IMR-90 (cell line): ENCODE measurements around the gene EAF2. TPM values are rescaled to one million over a fixed set of nuclear protein-coding genes. Genes with fewer than 3 reads are reported as not detected.

Source experiments
- ATAC-seq: fragments of 200-7000 bp; cut with Tn5 transposase; 2 replicates; pipeline ENCODE4 v1.9.1; 2020; ENCODE audit warnings: low read depth, mild to moderate bottlenecking, moderate library complexity
- BruUV-seq: library from RNA; stranded (reverse); fragments of 400-500 nt; replicated peaks from 2 replicates; lab custom pipeline; 2021; lab: Mats Ljungman, UMichigan
- CTCF ChIA-PET: fragments of 300-600 bp; formaldehyde crosslinking; extraction: SDS; loops from one replicate; lab custom pipeline; 2021; ENCODE audit warnings: antibody characterized with exemption; lab: Yijun Ruan, JAX
- POLR2A ChIA-PET: fragments of 300-600 bp; sonication (Branson Sonifier 250); formaldehyde crosslinking; loops from one replicate; lab custom pipeline; 2022; ENCODE audit warnings: antibody characterized with exemption; ENCODE audit not compliant: unreplicated experiment; lab: Charles Lee
- DNase-seq: peaks from one replicate; pipeline ENCODE4 v3.0.0; 2013
- H2AFZ ChIP-seq: replicated peaks from 2 replicates; pipeline ENCODE3; 2013; ENCODE audit warnings: low read length, mild to moderate bottlenecking; ENCODE audit not compliant: poor library complexity
- H2AK5ac ChIP-seq: 2 replicates; pipeline ENCODE4 v1.6.1; 2013; ENCODE audit warnings: low read depth, low read length, inconsistent platforms
- H2AK9ac ChIP-seq: replicated peaks from 2 replicates; pipeline ENCODE3; 2013; ENCODE audit warnings: mild to moderate bottlenecking, low read depth, low read length, moderate library complexity; ENCODE audit not compliant: poor library complexity
- H2BK120ac ChIP-seq: 2 replicates; pipeline ENCODE4 v1.6.1; 2013; ENCODE audit warnings: low read depth, low read length, inconsistent platforms
- H2BK15ac ChIP-seq: 3 replicates; pipeline ENCODE4 v1.6.1; 2013; ENCODE audit warnings: low read depth, low read length, inconsistent platforms
- H2BK20ac ChIP-seq: 2 replicates; pipeline ENCODE4 v1.6.1; 2013; ENCODE audit warnings: low read depth, mild to moderate bottlenecking, inconsistent platforms, low read length, moderate library complexity
- H2BK5ac ChIP-seq: 2 replicates; pipeline ENCODE4 v1.6.1; 2013; ENCODE audit warnings: mild to moderate bottlenecking, low read depth, low read length, inconsistent platforms; ENCODE audit not compliant: poor library complexity, severe bottlenecking
- H3K14ac ChIP-seq: replicated peaks from 2 replicates; pipeline ENCODE4 v1.6.1; 2013; ENCODE audit warnings: low read depth, low read length, inconsistent platforms
- H3K18ac ChIP-seq: 2 replicates; pipeline ENCODE4 v1.6.1; 2013; ENCODE audit warnings: low read depth, low read length, control low read depth
- H3K23ac ChIP-seq: 2 replicates; pipeline ENCODE4 v1.6.1; 2013; ENCODE audit warnings: low read depth, low read length, inconsistent platforms
- H3K27ac ChIP-seq: 2 replicates; pipeline ENCODE4 v1.5.1; 2013; ENCODE audit warnings: mild to moderate bottlenecking, control low read depth, low read length; ENCODE audit not compliant: insufficient read depth
- H3K27me3 ChIP-seq: 2 replicates; pipeline ENCODE4 v1.6.1; 2013; ENCODE audit warnings: low read length; ENCODE audit not compliant: control insufficient read depth, insufficient read depth
- H3K36me3 ChIP-seq: 2 replicates; pipeline ENCODE4 v1.6.1; 2013; ENCODE audit warnings: low read length, mixed read lengths; ENCODE audit not compliant: control insufficient read depth, insufficient read depth
- H3K4ac ChIP-seq: 2 replicates; pipeline ENCODE4 v1.6.1; 2013; ENCODE audit warnings: low read depth, low read length, inconsistent platforms
- H3K4me1 ChIP-seq: 2 replicates; pipeline ENCODE4 v1.6.1; 2013; ENCODE audit warnings: low read length, mixed read lengths; ENCODE audit not compliant: control insufficient read depth, insufficient read depth
- H3K4me2 ChIP-seq: 2 replicates; pipeline ENCODE4 v1.6.1; 2013; ENCODE audit warnings: low read depth, mild to moderate bottlenecking, control low read depth, low read length, moderate library complexity
- H3K4me3 ChIP-seq: 2 replicates; pipeline ENCODE4 v1.5.1; 2013; ENCODE audit warnings: low read depth, mild to moderate bottlenecking, control low read depth, low read length, moderate library complexity; ENCODE audit not compliant: insufficient read depth
- H3K56ac ChIP-seq: 2 replicates; pipeline ENCODE4 v1.6.1; 2013; ENCODE audit warnings: low read length, inconsistent platforms; ENCODE audit not compliant: insufficient read depth; ENCODE audit errors: extremely low read depth
- H3K79me1 ChIP-seq, 2 experiments: 2 replicates each; pipeline ENCODE4 v1.6.1; 2013; ENCODE audit warnings: low read length in 2 of 2, inconsistent platforms in 1 of 2, low read depth in 1 of 2
- H3K9ac ChIP-seq: 2 replicates; pipeline ENCODE4 v1.6.1; 2013; ENCODE audit warnings: low read depth, low read length, control low read depth
- H3K9me1 ChIP-seq: 2 replicates; pipeline ENCODE4 v1.6.1; 2013; ENCODE audit warnings: low read length, inconsistent platforms; ENCODE audit not compliant: insufficient read depth
- H3K9me3 ChIP-seq: 2 replicates; pipeline ENCODE4 v1.6.1; 2013; ENCODE audit warnings: low read length; ENCODE audit not compliant: control insufficient read depth, insufficient read depth
- H4K20me1 ChIP-seq: 2 replicates; pipeline ENCODE4 v1.6.1; 2013; ENCODE audit warnings: low read length, inconsistent platforms; ENCODE audit not compliant: insufficient read depth
- H4K5ac ChIP-seq: 2 replicates; pipeline ENCODE4 v1.6.1; 2013; ENCODE audit warnings: mild to moderate bottlenecking, low read depth, low read length, control low read depth
- H4K8ac ChIP-seq, 2 experiments: 2 replicates each; pipeline ENCODE4 v1.6.1; 2013; ENCODE audit warnings: low read depth in 2 of 2, low read length in 2 of 2, control low read depth in 1 of 2, inconsistent platforms in 1 of 2
- H4K91ac ChIP-seq: 2 replicates; pipeline ENCODE4 v1.6.1; 2013; ENCODE audit warnings: low read depth, low read length, inconsistent platforms; ENCODE audit not compliant: insufficient read depth
- NFE2L2 ChIP-seq: fragments of 150-350 bp; IDR thresholded peaks from 2 replicates; pipeline ENCODE4 v1.6.1; 2016; ENCODE audit warnings: low read depth, mild to moderate bottlenecking, low read length
- RAD21 ChIP-seq: IDR thresholded peaks from 2 replicates; pipeline ENCODE4 v1.6.1; 2012; ENCODE audit warnings: low read length, improper control_type of control experiment
- RCOR1 ChIP-seq: IDR thresholded peaks from 2 replicates; pipeline ENCODE4 v1.6.1; 2012; ENCODE audit warnings: mild to moderate bottlenecking, low read length, improper control_type of control experiment; ENCODE audit not compliant: insufficient replicate concordance
- dilution Hi-C: fragments of 300-500 bp; cut with HindIII; formaldehyde crosslinking; loops from one replicate; pipeline ENCODE4 v1.14.3; 2018; ENCODE audit warnings: low sequenced_read_pairs; ENCODE audit not compliant: unreplicated experiment
- in situ Hi-C: fragments of 300-500 bp; cut with MboI; formaldehyde crosslinking; loops from 3 replicates; pipeline ENCODE4 v1.14.3; 2019; ENCODE audit warnings: low sequenced_read_pairs, inconsistent platforms, mixed read lengths
- intact Hi-C: fragments of 100-400 bp; cut with micrococcal nuclease; formaldehyde crosslinking; loops from 2 replicates; pipeline ENCODE4 v1.10.0; 2022
- polyA plus RNA-seq, 3 experiments: library from polyadenylated mRNA; depleted of rRNA; stranded (reverse); fragments of >200 nt; gene quantifications; 2 replicates each; pipeline ENCODE4 v1.2.3, GENCODE V29; 2012; ENCODE audit warnings: low replicate concordance in 1 of 3
- total RNA-seq: library from RNA; depleted of rRNA; stranded (reverse); fragments of >200 nt; gene quantifications from 2 replicates; pipeline ENCODE4 v1.2.3, GENCODE V29; 2012
- TF ChIP-seq, protein P1 (sequence below): fragments of 150-350 bp; IDR thresholded peaks from 2 replicates; pipeline ENCODE4 v1.6.1; 2016; ENCODE audit warnings: low read depth, mild to moderate bottlenecking, low read length, moderate library complexity, borderline replicate concordance

Gene EAF2
- total and polyA plus RNA-seq, 2 of the 4 experiments (the other 2 are of a cell fraction) = 2.2 to 2.3 TPM

DNA sequence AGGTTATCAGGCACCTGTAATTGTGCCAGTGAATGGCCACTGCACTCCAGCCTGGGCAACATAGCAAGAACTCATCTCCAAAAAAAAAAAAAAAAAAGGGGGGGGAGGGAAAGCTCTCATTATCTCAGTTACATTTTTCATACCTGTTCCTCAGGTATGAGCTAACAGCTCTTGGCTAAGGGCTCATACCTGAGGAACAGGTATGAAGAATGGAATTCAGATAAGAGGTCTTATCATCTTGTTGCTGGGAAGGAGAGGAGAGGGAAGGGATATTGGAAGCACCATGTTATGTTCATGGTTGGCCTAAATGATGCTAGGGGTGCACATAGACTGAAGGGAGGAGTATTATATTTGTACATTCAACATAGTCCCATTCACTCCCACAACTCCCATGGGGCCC is 61.8 kb downstream of the EAF2 start:
- DNase-seq = no peak
- ChIA-PET POLR2A (no interaction called here), CTCF (interaction anchor here (0.6 kb wide), 1 partner anchor 104 kb away, joined by 7 read pairs; no protein-coding TSS in a partner anchor)
- Histone ChIP-seq H4K5ac (no peak overlapping the region), H3K4ac (no peak overlapping the region), H3K27me3 (no peaks in the 10 kb centered on the region), H4K20me1 (no peaks in the 10 kb centered on the region), H3K9me1 (no peaks in the 10 kb centered on the region), H3K23ac (no peak overlapping the region), H2BK20ac (no peak overlapping the region), H2AK9ac (no peak overlapping the region), H3K4me3 (no peak overlapping the region), H3K4me1 (no peaks in the 10 kb centered on the region), H3K79me1 (no peaks in the 10 kb centered on the region), H3K4me2 (no peak overlapping the region), H3K9ac (no peak overlapping the region), H3K18ac (no peak overlapping the region), H2BK15ac (no peak overlapping the region), H3K27ac (no peak overlapping the region), H2BK5ac (no peak overlapping the region), H2BK120ac (no peak overlapping the region), H3K56ac (no peak overlapping the region), H4K91ac (no peak overlapping the region), H3K9me3 (no peaks in the 10 kb centered on the region), H2AK5ac (no peak overlapping the region), H4K8ac (no peak overlapping the region), H3K14ac (no peak overlapping the region), H2AFZ (no peak overlapping the region), H3K36me3 (no peaks in the 10 kb centered on the region)
- BruUV-seq = no TSS peak
- no peak for ATAC-seq
- in situ Hi-C loops (no loop called here), intact Hi-C loops (no loop called here), dilution Hi-C loops (no loop called here)
- TF ChIP-seq RAD21 (no peak), RCOR1 (no peak), NFE2L2 (no peak)
- TF ChIP-seq, protein P1, sequence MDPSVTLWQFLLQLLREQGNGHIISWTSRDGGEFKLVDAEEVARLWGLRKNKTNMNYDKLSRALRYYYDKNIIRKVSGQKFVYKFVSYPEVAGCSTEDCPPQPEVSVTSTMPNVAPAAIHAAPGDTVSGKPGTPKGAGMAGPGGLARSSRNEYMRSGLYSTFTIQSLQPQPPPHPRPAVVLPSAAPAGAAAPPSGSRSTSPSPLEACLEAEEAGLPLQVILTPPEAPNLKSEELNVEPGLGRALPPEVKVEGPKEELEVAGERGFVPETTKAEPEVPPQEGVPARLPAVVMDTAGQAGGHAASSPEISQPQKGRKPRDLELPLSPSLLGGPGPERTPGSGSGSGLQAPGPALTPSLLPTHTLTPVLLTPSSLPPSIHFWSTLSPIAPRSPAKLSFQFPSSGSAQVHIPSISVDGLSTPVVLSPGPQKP = no peak
